Heart left ventricle (tissue), 13 donors: Measurements from ENCODE around the gene RXRA.

Source experiments
- CTCF ChIP-seq, 12 donors: fragments of 200-600 bp; sonication (generic) in 4 of 12; IDR thresholded peaks; one replicate each; pipeline versions ENCODE4 v1.5.0 to v1.8.0; 2018 to 2022; ENCODE audit warnings: antibody characterized with exemption in 12 of 12, mild to moderate bottlenecking in 5 of 12
- POLR2A ChIP-seq, 2 donors: fragments of 450-650 bp; IDR thresholded peaks; one replicate each; pipeline ENCODE4 v1.6.1; 2017; ENCODE audit warnings: antibody characterized with exemption in 2 of 2, mild to moderate bottlenecking in 2 of 2, moderate library complexity in 2 of 2
- donor health status: ischemic (EF 13 %, LVEDD 7.1; RV severe dilation, severe dysfunction).
- donor health status: DM: no; HTN: yes; CAD: no.
- donor health status: DM: no; HTN: no; CAD: no.
- donor health status: ischemic (EF 25% LVEDD 6.9; RV normal size, moderate dysfunction).
- donor health status: ischemic (EF 25% LVEDD 5.7; RV mildly dilated, moderate dysfunction).
- donor health status: ischemic (EF 35%, LVEDD 5.7; RV mildly dilated, moderate dysfunction).
- donor health status: nonischemic (EF 11% LVEDD 7.7; RV severe dilation, severe dysfunction).
- donor health status: DM: yes; HTN: yes; CAD: no.
- donor health status: PGD.
- donor health status: ischemic (EF 29% LVEDD 5.4; RV normal size, mild dysfunction).
- donor health status: nonischemic (EF 23%, LVEDD 6.1; RV moderate dilation, normal function).

- no peak for TF ChIP-seq POLR2A (IDR thresholded peaks at IDR 0.05)
- TF ChIP-seq CTCF (IDR thresholded peaks at IDR 0.05) = no peak
These were observed 77.0 kb downstream of the RXRA start for GRCh38 chr9:134403292-134403681.
